Measurements from ENCODE around the gene RAET1E.
"Not testable (repeated sequence)": the region's sequence is repeated elsewhere in the genome, so short reads cannot be mapped to it uniquely, and the experiment has no call there.

RAET1E gene

GRCh38 chr6:149918151-149918905 lies 20.4 kb upstream of the RAET1E start:
- Histone ChIP-seq H3K27me3 (ENCODE audit: insufficient read depth, low read length) (peaks cover 61% of the 10 kb centered on the region), H3K4me3 (ENCODE audit: low read length) (no peak overlapping the region)

GRCh38 chr6:149917679-149918078 lies 19.8 kb upstream of the RAET1E start:
- Histone ChIP-seq H3K36me3 (ENCODE audit: insufficient read depth, low read depth, low read length) (no peaks in the 10 kb centered on the region), H3K9ac (ENCODE audit: low read depth, low read length) (no peak overlapping the region), H3K27ac (ENCODE audit: low read length) (no peak overlapping the region), H3K4me3 (ENCODE audit: low read length) (no peak overlapping the region), H3K27me3 (ENCODE audit: insufficient read depth, low read length) (peaks cover 54% of the 10 kb centered on the region), H3K4me1 (ENCODE audit: insufficient read depth, low read length) (no peaks in the 10 kb centered on the region), H3K9me3 (ENCODE audit: insufficient read depth, low read depth, low read length) (no peaks in the 10 kb centered on the region)

More at GRCh38 chr6:149918151-149918905, 20.4 kb upstream of the RAET1E start:
- Histone ChIP-seq H3K27ac (ENCODE audit: low read length) (no peak overlapping the region), H3K36me3 (ENCODE audit: insufficient read depth, low read depth, low read length) (no peaks in the 10 kb centered on the region), H3K9me3 (ENCODE audit: insufficient read depth, low read depth, low read length) (no peaks in the 10 kb centered on the region), H3K4me1 (ENCODE audit: insufficient read depth, low read length) (no peaks in the 10 kb centered on the region), H3K9ac (ENCODE audit: low read depth, low read length) (no peak overlapping the region)

- no peaks in the 10 kb centered on the region for H3K4me1 ChIP-seq (ENCODE audit: insufficient read depth, low read length)
- no peak overlapping the region for H3K9ac ChIP-seq (ENCODE audit: low read depth, low read length)
- H3K27ac ChIP-seq (ENCODE audit: low read length), result no peak overlapping the region
- H3K4me3 ChIP-seq (ENCODE audit: low read length), result no peak overlapping the region
- no peaks in the 10 kb centered on the region for H3K9me3 ChIP-seq (ENCODE audit: insufficient read depth, low read depth, low read length)
- no peaks in the 10 kb centered on the region for H3K36me3 ChIP-seq (ENCODE audit: insufficient read depth, low read depth, low read length)
- H3K27me3 ChIP-seq (ENCODE audit: insufficient read depth, low read length), result peaks cover 40% of the 10 kb centered on the region
These were observed 18.3 kb upstream of the RAET1E start for GRCh38 chr6:149915970-149916865.

GRCh38 chr6:149913540-149914240 lies 15.8 kb upstream of the RAET1E start:
- H3K4me3 ChIP-seq (ENCODE audit: low read length), result no peak overlapping the region
- peaks cover 17% of the 10 kb centered on the region for H3K27me3 ChIP-seq (ENCODE audit: insufficient read depth, low read length)
- H3K9me3 ChIP-seq (ENCODE audit: insufficient read depth, low read depth, low read length), result peaks cover 13% of the 10 kb centered on the region
- no peaks in the 10 kb centered on the region for H3K36me3 ChIP-seq (ENCODE audit: insufficient read depth, low read depth, low read length)
- no peak overlapping the region for H3K27ac ChIP-seq (ENCODE audit: low read length)
- no peaks in the 10 kb centered on the region for H3K4me1 ChIP-seq (ENCODE audit: insufficient read depth, low read length)
- no peak overlapping the region for H3K9ac ChIP-seq (ENCODE audit: low read depth, low read length)

DNA sequence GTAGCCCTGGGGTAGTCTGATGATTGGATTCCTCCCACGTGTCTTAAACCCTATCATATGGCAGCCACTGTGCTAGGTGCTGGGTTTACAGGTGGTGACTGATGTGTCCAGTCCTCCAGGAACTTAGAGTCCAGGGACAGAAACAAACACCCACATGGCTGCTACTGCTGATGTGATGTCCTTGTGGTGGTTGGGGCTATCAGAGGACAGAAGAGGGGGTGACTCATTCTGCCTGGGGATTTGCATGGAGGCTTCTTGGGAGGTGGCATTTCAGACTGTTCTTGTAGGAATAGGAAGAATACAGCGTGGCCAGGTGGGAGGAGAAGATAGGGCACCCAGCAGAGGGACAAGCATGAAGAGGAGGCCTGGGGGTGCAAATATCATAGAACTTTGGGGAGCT lies 15.2 kb upstream of the RAET1E start:
- no peak overlapping the region for H3K9ac ChIP-seq (ENCODE audit: low read depth, low read length)
- peaks cover 18% of the 10 kb centered on the region for H3K9me3 ChIP-seq (ENCODE audit: insufficient read depth, low read depth, low read length)
- H3K27me3 ChIP-seq (ENCODE audit: insufficient read depth, low read length), result peaks cover 11% of the 10 kb centered on the region
- no peaks in the 10 kb centered on the region for H3K4me1 ChIP-seq (ENCODE audit: insufficient read depth, low read length)
- H3K27ac ChIP-seq (ENCODE audit: low read length), result no peak overlapping the region
- no peak overlapping the region for H3K4me3 ChIP-seq (ENCODE audit: low read length)
- H3K36me3 ChIP-seq (ENCODE audit: insufficient read depth, low read depth, low read length), result no peaks in the 10 kb centered on the region

DNA sequence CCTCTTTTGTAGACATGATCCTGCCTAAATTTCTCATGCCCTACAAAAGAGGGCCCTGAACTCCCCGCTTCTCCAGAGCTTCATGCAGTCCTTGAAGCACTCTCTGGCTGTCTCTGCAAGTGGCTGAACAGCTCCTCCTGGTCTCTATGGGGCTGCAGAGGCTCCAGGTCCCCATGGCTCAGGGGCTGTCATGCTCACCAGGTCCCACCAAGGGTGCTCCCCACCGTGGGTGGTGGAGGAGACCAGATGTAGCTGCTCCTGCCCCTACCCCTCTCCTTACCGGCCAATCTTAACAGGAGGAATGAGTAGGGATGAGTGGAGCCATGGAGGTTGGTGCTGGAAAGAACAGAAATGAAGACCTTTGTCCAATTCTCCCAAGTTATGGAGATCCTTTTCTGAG lies 14.8 kb upstream of the RAET1E start:
- H3K9ac ChIP-seq (ENCODE audit: low read depth, low read length); H3K36me3 ChIP-seq (ENCODE audit: insufficient read depth, low read depth, low read length); H3K4me3 ChIP-seq (ENCODE audit: low read length); H3K27me3 ChIP-seq (ENCODE audit: insufficient read depth, low read length); H3K4me1 ChIP-seq (ENCODE audit: insufficient read depth, low read length); H3K27ac ChIP-seq (ENCODE audit: low read length): not testable (repeated sequence)
- peaks cover 22% of the 10 kb centered on the region for H3K9me3 ChIP-seq (ENCODE audit: insufficient read depth, low read depth, low read length)

- no peak overlapping the region for H3K4me3 ChIP-seq (ENCODE audit: low read length)
- H3K9ac ChIP-seq (ENCODE audit: low read depth, low read length), result no peak overlapping the region
- H3K27me3 ChIP-seq (ENCODE audit: insufficient read depth, low read length), result peaks cover 9% of the 10 kb centered on the region; the same call in 1 of the 2 replicates
- peaks cover 36% of the 10 kb centered on the region for H3K9me3 ChIP-seq (ENCODE audit: insufficient read depth, low read depth, low read length)
- H3K4me1 ChIP-seq (ENCODE audit: insufficient read depth, low read length), result no peaks in the 10 kb centered on the region
- H3K36me3 ChIP-seq (ENCODE audit: insufficient read depth, low read depth, low read length), result no peaks in the 10 kb centered on the region
- no peak overlapping the region for H3K27ac ChIP-seq (ENCODE audit: low read length)
These were observed 12.8 kb upstream of the RAET1E start for GRCh38 chr6:149910721-149911151.

GRCh38 chr6:149909701-149910470 lies 12.0 kb upstream of the RAET1E start:
- peaks cover 36% of the 10 kb centered on the region for H3K9me3 ChIP-seq (ENCODE audit: insufficient read depth, low read depth, low read length)
- H3K27ac ChIP-seq (ENCODE audit: low read length), result no peak overlapping the region
- H3K9ac ChIP-seq (ENCODE audit: low read depth, low read length), result no peak overlapping the region
- peaks cover 9% of the 10 kb centered on the region; the same call in 1 of the 2 replicates for H3K27me3 ChIP-seq (ENCODE audit: insufficient read depth, low read length)
- H3K4me1 ChIP-seq (ENCODE audit: insufficient read depth, low read length), result no peaks in the 10 kb centered on the region
- no peaks in the 10 kb centered on the region for H3K36me3 ChIP-seq (ENCODE audit: insufficient read depth, low read depth, low read length)
- no peak overlapping the region for H3K4me3 ChIP-seq (ENCODE audit: low read length)

DNA sequence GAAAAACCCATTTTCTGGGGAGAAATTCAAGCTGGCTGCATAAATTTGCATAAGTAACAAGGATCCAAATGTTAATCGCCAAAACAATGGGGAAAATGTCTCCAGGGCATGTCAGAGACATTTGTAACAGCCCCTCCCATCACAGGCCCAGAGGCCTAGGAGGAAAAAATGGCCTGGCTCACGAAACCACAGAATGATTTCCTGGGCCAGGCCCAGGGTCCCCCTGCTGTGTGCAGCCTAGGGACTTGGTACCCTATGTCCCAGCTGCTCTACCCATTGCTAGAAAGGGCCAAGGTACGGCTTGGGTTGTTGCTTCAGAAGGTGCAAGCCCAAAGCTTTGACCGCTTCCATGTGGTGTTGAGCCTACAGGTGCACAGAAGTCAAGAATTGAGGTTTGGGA lies 10.6 kb upstream of the RAET1E start:
- not testable (repeated sequence) for H3K27me3 ChIP-seq (ENCODE audit: insufficient read depth, low read length); H3K9ac ChIP-seq (ENCODE audit: low read depth, low read length); H3K4me3 ChIP-seq (ENCODE audit: low read length); H3K36me3 ChIP-seq (ENCODE audit: insufficient read depth, low read depth, low read length); H3K4me1 ChIP-seq (ENCODE audit: insufficient read depth, low read length); H3K27ac ChIP-seq (ENCODE audit: low read length)
- H3K9me3 ChIP-seq (ENCODE audit: insufficient read depth, low read depth, low read length), result peaks cover 36% of the 10 kb centered on the region

GRCh38 chr6:149907317-149907716 lies 9.4 kb upstream of the RAET1E start:
- no peak overlapping the region for H3K27ac ChIP-seq (ENCODE audit: low read length)
- no peaks in the 10 kb centered on the region for H3K4me1 ChIP-seq (ENCODE audit: insufficient read depth, low read length)
- no peak overlapping the region for H3K4me3 ChIP-seq (ENCODE audit: low read length)
- H3K36me3 ChIP-seq (ENCODE audit: insufficient read depth, low read depth, low read length), result no peaks in the 10 kb centered on the region
- no peak overlapping the region for H3K9ac ChIP-seq (ENCODE audit: low read depth, low read length)
- H3K9me3 ChIP-seq (ENCODE audit: insufficient read depth, low read depth, low read length), result peaks cover 36% of the 10 kb centered on the region
- no peaks in the 10 kb centered on the region for H3K27me3 ChIP-seq (ENCODE audit: insufficient read depth, low read length)

DNA sequence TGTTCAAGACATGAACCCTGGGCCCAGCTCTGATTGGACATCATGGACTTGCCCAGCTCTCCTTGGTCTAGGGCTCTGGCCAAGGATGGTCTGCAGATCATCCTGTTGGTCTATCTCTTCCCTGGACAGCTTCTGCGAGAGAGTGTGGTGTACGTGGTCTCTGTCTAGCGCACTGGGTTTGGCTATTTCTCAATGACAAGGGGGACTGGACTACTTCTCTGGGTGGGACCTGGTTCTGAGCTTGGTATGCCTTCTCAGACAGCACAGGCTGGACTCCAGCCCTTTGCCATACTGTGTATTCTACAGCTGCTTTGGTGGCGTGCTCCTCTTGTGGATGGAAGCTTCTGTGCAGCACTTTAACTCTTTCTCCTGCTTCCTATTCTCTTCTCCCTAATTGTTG lies 8.5 kb upstream of the RAET1E start:
- Histone ChIP-seq H3K9me3 (ENCODE audit: insufficient read depth, low read depth, low read length) (peaks cover 36% of the 10 kb centered on the region), H3K27me3 (ENCODE audit: insufficient read depth, low read length) (no peaks in the 10 kb centered on the region), H3K4me1 (ENCODE audit: insufficient read depth, low read length) (no peaks in the 10 kb centered on the region), H3K9ac (ENCODE audit: low read depth, low read length) (no peak overlapping the region), H3K4me3 (ENCODE audit: low read length) (no peak overlapping the region), H3K27ac (ENCODE audit: low read length) (no peak overlapping the region), H3K36me3 (ENCODE audit: insufficient read depth, low read depth, low read length) (no peaks in the 10 kb centered on the region)

Measured in iPS-20b (cell line).